Measurements from ENCODE around the gene SMAD3.

- TF ChIP-seq, protein P1, sequence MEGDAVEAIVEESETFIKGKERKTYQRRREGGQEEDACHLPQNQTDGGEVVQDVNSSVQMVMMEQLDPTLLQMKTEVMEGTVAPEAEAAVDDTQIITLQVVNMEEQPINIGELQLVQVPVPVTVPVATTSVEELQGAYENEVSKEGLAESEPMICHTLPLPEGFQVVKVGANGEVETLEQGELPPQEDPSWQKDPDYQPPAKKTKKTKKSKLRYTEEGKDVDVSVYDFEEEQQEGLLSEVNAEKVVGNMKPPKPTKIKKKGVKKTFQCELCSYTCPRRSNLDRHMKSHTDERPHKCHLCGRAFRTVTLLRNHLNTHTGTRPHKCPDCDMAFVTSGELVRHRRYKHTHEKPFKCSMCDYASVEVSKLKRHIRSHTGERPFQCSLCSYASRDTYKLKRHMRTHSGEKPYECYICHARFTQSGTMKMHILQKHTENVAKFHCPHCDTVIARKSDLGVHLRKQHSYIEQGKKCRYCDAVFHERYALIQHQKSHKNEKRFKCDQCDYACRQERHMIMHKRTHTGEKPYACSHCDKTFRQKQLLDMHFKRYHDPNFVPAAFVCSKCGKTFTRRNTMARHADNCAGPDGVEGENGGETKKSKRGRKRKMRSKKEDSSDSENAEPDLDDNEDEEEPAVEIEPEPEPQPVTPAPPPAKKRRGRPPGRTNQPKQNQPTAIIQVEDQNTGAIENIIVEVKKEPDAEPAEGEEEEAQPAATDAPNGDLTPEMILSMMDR (IDR thresholded peaks at IDR 0.05): no peak
- TF ChIP-seq POLR2A (IDR thresholded peaks at IDR 0.05): no peak
- no peak for TF ChIP-seq POLR2AphosphoS5 (IDR thresholded peaks at IDR 0.05)
Observed at GRCh38 chr15:67170143-67170925, 104.9 kb downstream of the SMAD3 start.

Measured in prostate gland (tissue), 2 donors.